Retinal pigment epithelial cell (primary cell): ENCODE measurements around the gene RBMX.
"Not testable (repeated sequence)": the region's sequence is repeated elsewhere in the genome, so short reads cannot be mapped to it uniquely, and the experiment has no call there.

ENCODE experiments used
- DNase-seq: peaks from one replicate; pipeline ENCODE4 v3.0.0-alpha.2; 2010; ENCODE audit warnings: low read depth
- H3K4me3 ChIP-seq: 2 replicates; pipeline ENCODE4 v1.5.1; 2011; ENCODE audit warnings: mild to moderate bottlenecking, low read length, control low read depth, moderate library complexity
- TF ChIP-seq, protein P1 (sequence below): conservative IDR thresholded peaks from 2 replicates; pipeline ENCODE4 v1.5.1; 2011; ENCODE audit warnings: low read depth, low read length, control low read depth, inconsistent platforms

RBMX gene

DNA sequence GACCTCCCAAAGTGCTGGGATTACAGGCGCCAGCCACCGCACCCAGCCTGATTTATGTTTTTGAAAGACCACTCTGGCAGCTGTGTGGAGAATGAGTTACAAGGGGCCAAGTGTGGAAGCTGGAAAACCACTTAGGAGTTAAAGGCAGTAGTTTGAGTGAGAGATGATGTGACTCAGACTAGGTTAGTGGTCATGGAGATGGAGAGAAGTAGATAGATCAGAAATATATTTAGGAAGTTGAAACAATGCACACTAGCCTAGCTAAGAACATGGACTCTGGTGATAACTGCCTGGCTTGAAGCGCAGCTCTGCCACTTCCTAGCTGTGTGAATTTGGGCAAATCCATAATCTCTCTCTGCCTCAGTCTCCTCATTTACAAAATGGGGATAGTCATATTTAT, 11.9 kb upstream of the RBMX start:
- H3K4me3 ChIP-seq: no peak overlapping the region
- TF ChIP-seq, protein P1, sequence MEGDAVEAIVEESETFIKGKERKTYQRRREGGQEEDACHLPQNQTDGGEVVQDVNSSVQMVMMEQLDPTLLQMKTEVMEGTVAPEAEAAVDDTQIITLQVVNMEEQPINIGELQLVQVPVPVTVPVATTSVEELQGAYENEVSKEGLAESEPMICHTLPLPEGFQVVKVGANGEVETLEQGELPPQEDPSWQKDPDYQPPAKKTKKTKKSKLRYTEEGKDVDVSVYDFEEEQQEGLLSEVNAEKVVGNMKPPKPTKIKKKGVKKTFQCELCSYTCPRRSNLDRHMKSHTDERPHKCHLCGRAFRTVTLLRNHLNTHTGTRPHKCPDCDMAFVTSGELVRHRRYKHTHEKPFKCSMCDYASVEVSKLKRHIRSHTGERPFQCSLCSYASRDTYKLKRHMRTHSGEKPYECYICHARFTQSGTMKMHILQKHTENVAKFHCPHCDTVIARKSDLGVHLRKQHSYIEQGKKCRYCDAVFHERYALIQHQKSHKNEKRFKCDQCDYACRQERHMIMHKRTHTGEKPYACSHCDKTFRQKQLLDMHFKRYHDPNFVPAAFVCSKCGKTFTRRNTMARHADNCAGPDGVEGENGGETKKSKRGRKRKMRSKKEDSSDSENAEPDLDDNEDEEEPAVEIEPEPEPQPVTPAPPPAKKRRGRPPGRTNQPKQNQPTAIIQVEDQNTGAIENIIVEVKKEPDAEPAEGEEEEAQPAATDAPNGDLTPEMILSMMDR: no peak
- no peak for DNase-seq

GRCh38 chrX:136890596-136890995, 10.1 kb upstream of the RBMX start:
- not testable (repeated sequence) for H3K4me3 ChIP-seq, DNase-seq

GRCh38 chrX:136889269-136889668, 8.7 kb upstream of the RBMX start:
- TF ChIP-seq, protein P1: no peak

GRCh38 chrX:136880003-136880451, 498 bp downstream of the RBMX start:
- peak overlapping the region; percentile 93 for H3K4me3 ChIP-seq
- TF ChIP-seq, protein P1: no peak
- DNase-seq: no peak

More at GRCh38 chrX:136889269-136889668, 8.7 kb upstream of the RBMX start:
- DNase-seq: no peak
- H3K4me3 ChIP-seq: no peak overlapping the region

DNA sequence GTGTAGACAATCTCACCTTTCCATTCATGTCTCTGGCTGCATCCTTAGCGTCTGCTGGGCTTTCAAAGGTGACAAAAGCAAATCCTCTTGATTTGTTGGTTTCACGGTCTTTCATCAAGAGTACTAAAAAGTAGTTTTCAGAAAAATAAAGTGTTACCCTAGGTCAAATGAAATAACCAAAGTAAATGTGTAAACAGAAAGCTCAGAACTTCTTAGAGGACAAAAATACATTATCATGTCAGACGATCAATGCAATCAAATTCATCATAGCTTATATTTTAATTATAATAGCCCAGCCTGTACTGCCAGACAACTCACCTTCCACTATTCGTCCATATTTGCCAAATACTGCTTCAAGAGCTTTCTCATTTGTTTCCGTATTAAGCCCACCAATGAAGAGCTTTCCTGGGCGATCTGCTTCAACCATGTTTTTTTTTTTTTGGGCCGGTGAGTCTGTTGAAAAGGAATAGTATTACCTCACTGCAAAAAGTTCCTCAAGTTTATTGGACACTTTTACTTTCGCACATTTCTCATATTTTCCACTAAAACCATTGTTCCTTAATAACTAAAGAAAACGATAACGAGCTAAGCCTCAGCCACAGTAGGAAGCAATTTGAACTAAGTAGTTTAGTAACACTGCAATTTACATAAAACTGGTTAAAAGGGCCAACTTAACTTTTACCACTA, 1.4 kb downstream of the RBMX start:
- TF ChIP-seq, protein P1: no peak
- peak overlapping the region; percentile 93 for H3K4me3 ChIP-seq

GRCh38 chrX:136878423-136878822, 2.1 kb downstream of the RBMX start:
- peak overlapping the region; percentile 93 for H3K4me3 ChIP-seq
- TF ChIP-seq, protein P1: no peak
- DNase-seq: no peak

More for the DNA sequence above, 1.4 kb downstream of the RBMX start:
- DNase-seq: no peak

DNA sequence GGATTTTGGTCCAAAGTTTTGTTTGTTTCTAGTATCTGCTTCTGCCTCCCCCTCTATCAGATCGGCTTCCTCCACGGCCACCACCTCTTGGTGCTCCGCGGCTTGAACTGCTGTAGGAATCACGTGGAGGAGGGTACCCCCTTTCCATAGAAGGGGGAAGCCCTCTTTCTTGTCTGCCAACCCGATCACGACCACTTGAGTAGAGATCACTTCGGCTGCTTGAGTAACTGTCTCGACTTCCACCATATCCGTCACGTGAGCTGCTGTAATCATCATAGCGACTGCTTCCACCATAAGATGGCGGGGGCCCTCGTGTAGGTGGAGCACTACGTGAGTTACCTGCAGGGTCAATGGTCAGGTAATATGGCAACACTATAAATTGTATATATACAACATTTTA, 6.4 kb downstream of the RBMX start:
- H3K4me3 ChIP-seq, DNase-seq: not testable (repeated sequence)

GRCh38 chrX:136873210-136873609, 7.3 kb downstream of the RBMX start:
- H3K4me3 ChIP-seq, DNase-seq: not testable (repeated sequence)
